Measurements from ENCODE around the gene GRIP1. TPM values are rescaled to one million over a fixed set of nuclear protein-coding genes. Genes with fewer than 3 reads are reported as not detected.

Gene GRIP1
- total and polyA plus RNA-seq, 5 experiments from 2014 or later = 0.25 to 4.2 (median 1.1) TPM

DNA sequence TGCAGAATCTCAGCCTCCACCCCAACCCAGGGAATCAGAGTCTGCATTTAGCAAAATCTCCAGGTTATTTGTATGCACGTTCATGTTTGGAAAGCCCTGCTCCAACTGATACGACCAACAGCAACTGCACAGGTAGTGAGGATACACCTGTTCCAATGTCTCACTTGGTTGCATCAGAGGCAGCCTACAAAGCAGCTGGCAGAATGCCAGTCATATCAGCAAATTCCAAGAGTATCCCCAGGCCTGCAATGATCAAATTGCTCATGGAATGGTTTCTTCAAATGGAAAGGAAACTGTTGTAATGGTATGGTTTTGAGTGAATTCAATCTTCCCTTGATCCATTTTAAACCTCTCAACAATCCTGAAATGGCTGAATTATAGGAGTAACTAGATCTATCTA is 75.4 kb downstream of the GRIP1 start:
- H3K4me3 Mint-ChIP-seq = no peak overlapping the region
- POLR2A ChIA-PET = no interaction called here
- H3K4me1 Mint-ChIP-seq = no peaks in the 10 kb centered on the region
- no peak overlapping the region for H3K27ac Mint-ChIP-seq
- DNase-seq (no peak), ATAC-seq (no peak)
- no peaks in the 10 kb centered on the region for H3K9me3 Mint-ChIP-seq
- no peaks in the 10 kb centered on the region for H3K36me3 Mint-ChIP-seq
- H3K27me3 Mint-ChIP-seq = peaks cover 0 to 3% (median 0%) of the 10 kb centered on the region in 5 donors

DNA sequence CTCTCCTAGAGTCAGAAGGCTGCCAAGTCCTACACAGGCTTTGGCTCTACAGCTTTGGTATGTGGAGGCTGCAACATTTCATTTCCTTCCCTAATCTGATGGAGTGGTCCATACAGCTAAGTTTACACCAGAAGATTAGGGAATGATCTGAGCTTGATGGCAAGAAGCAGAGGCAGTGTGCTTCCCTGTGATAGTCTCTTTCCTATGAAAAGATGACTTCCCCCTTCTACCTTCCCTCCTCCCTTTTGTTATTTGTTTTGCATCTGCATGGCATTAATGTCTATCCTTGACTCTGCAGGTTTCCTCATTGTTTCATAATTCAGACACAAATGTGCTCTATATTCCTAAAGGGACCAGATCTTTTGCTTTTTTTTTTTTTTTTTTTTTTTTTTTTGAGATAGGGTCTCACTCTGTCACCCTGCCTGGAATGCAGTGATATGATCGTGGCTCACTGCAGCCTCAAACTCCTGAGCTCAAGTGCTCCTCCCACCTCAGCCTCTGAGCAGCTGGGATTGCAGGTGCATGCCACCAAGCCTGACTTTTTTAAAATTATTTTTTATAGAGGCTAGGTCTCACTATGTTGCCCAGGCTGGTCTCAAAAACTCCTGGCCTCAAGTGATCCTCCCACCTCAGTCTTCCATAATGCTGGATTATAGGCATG is 76.3 kb downstream of the GRIP1 start:
- Mint-ChIP-seq H3K4me1 (no peaks in the 10 kb centered on the region), H3K27ac (no peak overlapping the region), H3K9me3 (no peaks in the 10 kb centered on the region), H3K36me3 (no peaks in the 10 kb centered on the region), H3K4me3 (no peak overlapping the region), H3K27me3 (peaks cover 0 to 3% (median 0%) of the 10 kb centered on the region in 5 donors)
- no peak for DNase-seq
- POLR2A ChIA-PET = no interaction called here
- no peak for ATAC-seq

DNA sequence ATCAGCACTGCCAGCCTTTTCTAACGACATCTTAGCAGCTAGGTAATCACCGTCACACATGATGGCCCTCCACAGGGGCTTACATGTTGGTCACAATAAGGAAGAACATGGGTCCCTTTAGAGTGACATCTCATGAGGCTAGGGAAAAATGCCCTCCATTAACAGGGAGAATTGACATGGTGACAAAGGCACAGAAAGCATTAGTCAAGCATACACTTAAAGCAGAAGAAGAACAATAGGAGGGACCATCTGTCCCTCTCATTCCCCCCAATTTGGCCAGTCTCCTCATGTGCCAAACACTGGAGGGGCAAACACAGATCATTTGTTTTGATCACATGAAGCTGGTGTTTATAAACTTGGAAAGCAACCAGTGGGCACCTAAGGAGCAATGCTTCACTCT is 78.0 kb downstream of the GRIP1 start:
- ATAC-seq (no peak), DNase-seq (no peak)
- H3K36me3 Mint-ChIP-seq = no peaks in the 10 kb centered on the region
- H3K27ac Mint-ChIP-seq = no peak overlapping the region
- H3K27me3 Mint-ChIP-seq = peaks cover 0 to 1% (median 0%) of the 10 kb centered on the region in 5 donors
- H3K9me3 Mint-ChIP-seq = no peaks in the 10 kb centered on the region
- no peaks in the 10 kb centered on the region for H3K4me1 Mint-ChIP-seq
- no peak overlapping the region for H3K4me3 Mint-ChIP-seq
- POLR2A ChIA-PET = no interaction called here

DNA sequence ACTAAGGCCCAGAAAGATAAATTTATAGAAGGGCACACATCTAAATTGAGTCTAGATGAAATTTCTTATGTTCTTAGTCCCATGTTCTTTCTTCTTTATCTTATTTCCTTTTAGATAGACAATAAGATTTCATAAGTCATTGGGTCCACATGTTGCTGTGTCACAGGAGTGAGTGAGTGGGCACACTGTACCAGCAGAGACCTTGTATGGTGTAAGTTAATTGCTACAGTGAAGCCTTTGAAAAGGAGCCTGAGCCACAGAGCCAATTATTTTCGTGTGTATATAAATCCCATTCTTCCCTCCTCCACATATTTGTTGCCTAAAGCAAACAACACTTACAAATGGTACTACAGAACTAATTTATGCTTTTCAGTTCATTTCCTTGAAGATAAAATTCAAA is 79.1 kb downstream of the GRIP1 start:
- ATAC-seq = no peak

DNA sequence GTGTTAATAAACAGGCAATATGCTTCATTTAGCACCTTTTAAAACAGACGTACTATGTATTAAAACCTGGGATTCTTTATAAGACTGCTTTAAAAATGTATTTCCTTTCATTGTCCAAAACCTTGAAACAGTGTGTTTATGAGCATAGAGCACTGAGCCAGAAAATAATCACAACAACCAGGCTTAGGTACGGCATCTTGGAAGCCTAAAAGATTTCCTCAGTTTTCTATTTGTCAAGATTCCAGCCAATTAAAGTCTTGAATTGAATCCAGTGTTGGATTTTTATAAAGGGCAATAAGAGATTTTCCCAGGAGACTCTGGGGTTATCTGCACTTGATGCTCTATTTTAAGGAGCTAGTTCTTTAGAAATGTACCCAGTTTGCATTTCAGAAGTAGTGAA is 80.3 kb downstream of the GRIP1 start:
- Mint-ChIP-seq H3K4me1 (no peaks in the 10 kb centered on the region), H3K4me3 (no peak overlapping the region), H3K27me3 (peaks cover 0 to 4% (median 0%) of the 10 kb centered on the region in 5 donors), H3K27ac (no peak overlapping the region), H3K9me3 (no peaks in the 10 kb centered on the region), H3K36me3 (no peaks in the 10 kb centered on the region)
- DNase-seq = no peak
- POLR2A ChIA-PET = no interaction called here
- ATAC-seq = no peak

More for the DNA sequence above, 79.1 kb downstream of the GRIP1 start:
- H3K4me3 Mint-ChIP-seq = no peak overlapping the region
- H3K27ac Mint-ChIP-seq = no peak overlapping the region
- H3K9me3 Mint-ChIP-seq = no peaks in the 10 kb centered on the region
- H3K27me3 Mint-ChIP-seq = peaks cover 0 to 1% (median 0%) of the 10 kb centered on the region in 5 donors
- no peak for DNase-seq
- POLR2A ChIA-PET = no interaction called here
- no peaks in the 10 kb centered on the region for H3K4me1 Mint-ChIP-seq
- H3K36me3 Mint-ChIP-seq = no peaks in the 10 kb centered on the region

DNA sequence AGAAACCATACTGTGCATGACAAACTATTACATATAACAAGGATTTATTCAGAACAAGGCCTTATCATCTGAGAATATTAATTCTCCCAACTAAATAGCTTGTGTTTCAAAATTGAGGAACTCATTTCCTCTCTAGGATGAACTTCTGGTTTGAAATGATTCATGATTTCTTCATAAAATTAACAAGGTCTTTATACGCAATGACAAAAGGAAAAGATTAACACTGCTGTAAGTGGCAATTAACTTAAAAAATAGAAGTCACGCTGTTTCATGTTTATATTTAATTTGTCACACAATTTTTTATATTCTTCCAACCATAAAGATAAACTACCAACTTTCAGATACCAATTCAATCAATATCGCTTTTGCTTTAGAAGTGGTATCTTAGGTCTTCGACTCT is 80.8 kb downstream of the GRIP1 start:
- POLR2A ChIA-PET = no interaction called here
- DNase-seq (no peak), ATAC-seq (no peak)
- H3K4me1 Mint-ChIP-seq = no peaks in the 10 kb centered on the region
- no peaks in the 10 kb centered on the region for H3K9me3 Mint-ChIP-seq
- peaks cover 0 to 6% (median 0%) of the 10 kb centered on the region in 5 donors for H3K27me3 Mint-ChIP-seq
- no peaks in the 10 kb centered on the region for H3K36me3 Mint-ChIP-seq
- H3K4me3 Mint-ChIP-seq = no peak overlapping the region
- no peak overlapping the region for H3K27ac Mint-ChIP-seq

DNA sequence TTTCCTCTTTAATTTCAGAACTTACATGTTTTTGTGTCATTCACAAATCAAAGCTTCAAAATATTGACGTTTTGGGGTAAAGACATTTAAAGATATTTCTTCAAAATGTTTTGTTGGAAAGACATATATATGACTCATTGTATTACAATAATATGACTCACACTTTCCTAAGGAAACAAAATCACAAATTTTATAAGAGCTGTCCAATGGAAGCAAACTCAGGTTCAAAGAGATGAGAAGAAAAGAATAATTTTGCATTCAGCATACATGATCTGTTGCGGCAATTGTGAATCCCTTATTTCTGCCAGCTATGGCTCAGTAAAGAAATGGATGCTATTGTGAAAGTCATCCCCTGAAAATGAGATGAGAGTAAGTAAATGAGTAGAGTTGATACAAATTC is 82.7 kb downstream of the GRIP1 start:
- no peaks in the 10 kb centered on the region for H3K9me3 Mint-ChIP-seq
- no peaks in the 10 kb centered on the region for H3K4me1 Mint-ChIP-seq
- peaks cover 0 to 4% (median 0%) of the 10 kb centered on the region in 5 donors for H3K27me3 Mint-ChIP-seq
- H3K36me3 Mint-ChIP-seq = no peaks in the 10 kb centered on the region
- no peak for ATAC-seq
- no peak overlapping the region for H3K4me3 Mint-ChIP-seq
- POLR2A ChIA-PET = no interaction called here
- no peak for DNase-seq
- no peak overlapping the region for H3K27ac Mint-ChIP-seq

DNA sequence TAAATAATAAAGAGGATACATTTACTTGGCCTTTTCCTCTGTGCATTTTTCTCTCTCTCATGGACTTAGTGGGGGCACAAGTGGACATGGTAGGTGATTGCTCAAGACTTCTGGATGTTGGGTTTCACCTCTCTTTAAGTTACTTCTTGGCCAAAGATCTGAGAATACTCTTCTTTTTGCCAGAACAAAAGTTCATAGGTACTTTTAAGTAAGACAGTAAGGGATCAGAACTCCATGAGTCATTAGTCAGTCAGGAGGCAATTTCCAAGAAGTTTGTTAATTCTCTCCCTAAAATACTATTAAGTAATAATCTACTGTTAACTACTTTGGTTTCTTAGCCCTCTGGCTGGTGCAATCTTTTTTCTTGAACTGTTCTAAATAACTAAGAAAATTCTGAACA is 84.2 kb downstream of the GRIP1 start:
- no peaks in the 10 kb centered on the region for H3K4me1 Mint-ChIP-seq

DNA sequence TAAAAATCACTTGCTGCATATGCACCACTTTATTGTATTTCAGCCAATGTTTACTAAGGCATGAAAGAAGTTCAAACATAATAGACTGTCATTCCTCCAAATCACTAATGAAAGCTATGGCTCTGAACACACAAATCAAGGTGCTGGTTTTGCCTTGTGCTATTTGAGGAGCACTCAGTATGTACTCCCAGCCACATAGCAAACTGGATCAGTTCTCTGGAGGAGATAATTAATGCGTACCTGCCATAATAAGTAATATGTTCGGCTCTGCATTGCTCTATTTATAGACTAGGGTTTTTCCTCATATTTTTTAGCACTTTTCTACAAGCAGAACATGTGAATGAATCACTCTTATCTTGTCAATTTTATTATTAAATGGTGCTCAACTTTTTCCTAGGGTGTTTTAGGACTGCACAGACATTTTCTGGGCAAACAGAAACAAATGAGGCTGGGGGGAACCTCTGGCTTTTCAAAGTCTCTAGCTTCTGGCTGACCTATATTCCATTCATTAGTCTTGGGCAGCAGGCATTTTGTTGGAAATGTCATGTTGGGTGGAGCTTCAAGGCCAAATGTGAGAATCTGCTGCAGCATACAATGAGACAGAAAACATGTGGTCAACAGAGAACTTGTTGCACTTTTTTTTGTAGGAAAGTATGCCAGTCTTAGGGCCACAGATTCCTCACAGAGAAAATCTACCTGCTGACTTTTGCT is 88.4 kb downstream of the GRIP1 start:
- DNase-seq (no peak), ATAC-seq (no peak)
- no peak overlapping the region for H3K4me3 Mint-ChIP-seq
- peaks cover 0 to 4% (median 2%) of the 10 kb centered on the region in 5 donors for H3K27me3 Mint-ChIP-seq
- peaks cover 0 to 3% (median under 1%) of the 10 kb centered on the region in 4 donors for H3K4me1 Mint-ChIP-seq
- H3K36me3 Mint-ChIP-seq = no peaks in the 10 kb centered on the region
- no peak overlapping the region for H3K27ac Mint-ChIP-seq
- POLR2A ChIA-PET = no interaction called here
- no peaks in the 10 kb centered on the region for H3K9me3 Mint-ChIP-seq

More for the DNA sequence above, 84.2 kb downstream of the GRIP1 start:
- H3K36me3 Mint-ChIP-seq = no peaks in the 10 kb centered on the region
- peaks cover 0 to 4% (median 0%) of the 10 kb centered on the region in 5 donors for H3K27me3 Mint-ChIP-seq
- H3K9me3 Mint-ChIP-seq = no peaks in the 10 kb centered on the region
- POLR2A ChIA-PET = no interaction called here
- ATAC-seq (no peak), DNase-seq (no peak)
- no peak overlapping the region for H3K4me3 Mint-ChIP-seq
- no peak overlapping the region for H3K27ac Mint-ChIP-seq

DNA sequence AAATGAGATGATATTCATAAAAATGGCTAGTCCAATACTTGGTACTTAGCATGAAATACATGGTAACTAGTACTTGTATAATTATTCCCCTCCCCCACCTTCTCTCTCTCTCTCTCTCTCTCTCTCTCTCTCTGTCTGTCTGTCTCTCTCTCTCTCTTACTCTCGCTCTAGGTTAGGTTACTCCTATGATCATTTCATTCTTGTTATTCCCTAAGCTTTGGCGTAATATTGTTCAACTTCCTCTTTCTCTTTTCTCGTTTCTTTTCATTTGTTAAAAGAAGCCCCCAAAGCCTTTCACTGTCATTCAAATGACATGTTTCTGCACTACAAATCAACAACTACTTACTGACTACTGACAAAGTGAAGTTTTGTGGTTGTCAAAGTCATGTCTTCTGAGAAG is 89.8 kb downstream of the GRIP1 start:
- ATAC-seq (no peak), DNase-seq (no peak)
- Mint-ChIP-seq H3K27me3 (peaks cover 0 to 3% (median 2%) of the 10 kb centered on the region in 5 donors), H3K27ac (peak overlapping the region in 1 of 10 donors; percentile 52), H3K4me1 (peaks cover 0 to 3% (median under 1%) of the 10 kb centered on the region in 4 donors), H3K36me3 (no peaks in the 10 kb centered on the region), H3K4me3 (no peak overlapping the region), H3K9me3 (peaks cover 0 to 5% (median 0%) of the 10 kb centered on the region in 9 donors)
- POLR2A ChIA-PET = no interaction called here

DNA sequence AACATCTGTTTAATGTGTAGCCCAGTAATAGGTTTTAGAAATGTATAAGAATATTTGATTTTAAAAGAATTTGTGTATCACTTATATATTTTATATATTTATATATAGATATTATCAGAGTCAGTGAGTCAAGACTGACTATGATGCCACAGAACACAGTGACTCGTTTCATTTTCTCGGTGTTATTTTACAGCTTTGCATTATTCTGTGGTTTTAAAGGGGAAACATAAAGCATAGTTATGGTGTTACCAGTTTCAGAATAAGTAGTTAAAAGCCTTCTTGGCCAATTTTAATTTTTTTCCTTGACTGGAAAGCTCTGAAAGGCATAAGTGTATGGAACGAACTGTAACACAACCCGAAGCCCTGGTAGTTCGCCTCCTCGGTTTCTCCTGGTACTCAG is 91.0 kb downstream of the GRIP1 start:
- no peak for ATAC-seq
- peaks cover 0 to 3% (median 0%) of the 10 kb centered on the region in 5 donors for H3K27me3 Mint-ChIP-seq
- H3K36me3 Mint-ChIP-seq = no peaks in the 10 kb centered on the region
- DNase-seq = no peak
- H3K4me3 Mint-ChIP-seq = no peak overlapping the region
- H3K9me3 Mint-ChIP-seq = peaks cover 0 to 5% (median 0%) of the 10 kb centered on the region in 9 donors
- POLR2A ChIA-PET = no interaction called here
- peaks cover 0 to 3% (median under 1%) of the 10 kb centered on the region in 4 donors for H3K4me1 Mint-ChIP-seq
- no peak overlapping the region for H3K27ac Mint-ChIP-seq

DNA sequence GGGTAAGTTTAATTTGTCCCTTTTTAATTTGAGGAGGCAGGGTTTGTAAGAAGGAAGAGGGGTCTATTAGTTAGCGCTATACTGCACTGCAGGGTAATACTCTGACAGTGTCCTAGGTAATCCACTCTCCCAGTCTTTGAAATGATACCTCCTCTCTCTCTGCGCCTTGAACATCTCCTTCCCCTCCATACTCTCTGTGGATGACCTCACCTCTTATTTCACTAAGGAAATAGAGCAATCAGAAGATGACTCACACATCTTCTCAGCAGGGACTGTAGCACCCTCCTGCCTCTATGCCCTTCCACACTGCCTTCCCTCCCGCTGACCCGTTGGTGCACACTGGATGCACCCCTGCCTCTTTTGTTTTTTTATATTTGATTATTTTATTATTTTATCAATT is 94.2 kb downstream of the GRIP1 start:
- no peaks in the 10 kb centered on the region for H3K36me3 Mint-ChIP-seq
- POLR2A ChIA-PET = no interaction called here

DNA sequence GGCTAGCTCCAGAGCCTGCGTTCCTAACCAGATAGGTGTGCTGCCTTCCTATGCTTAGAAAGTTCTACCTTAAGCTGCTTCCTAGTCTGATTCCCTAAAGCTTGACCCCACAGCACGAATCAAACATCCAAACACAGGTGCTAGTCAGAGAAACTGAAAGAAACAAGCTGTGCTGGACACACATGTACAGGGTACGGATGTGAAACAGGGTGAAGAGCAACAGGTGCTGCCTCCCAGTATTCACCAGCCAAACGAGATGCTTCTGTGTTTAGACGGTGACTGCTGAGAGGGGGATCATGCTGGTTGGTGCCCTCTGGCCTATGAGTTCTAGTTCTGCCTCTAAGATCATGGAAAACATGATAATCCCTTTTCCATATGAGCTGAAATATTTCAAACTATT is 105.3 kb downstream of the GRIP1 start:
- POLR2A ChIA-PET = no interaction called here
- H3K9me3 Mint-ChIP-seq = peaks cover 0 to 11% (median 3%) of the 10 kb centered on the region in 9 donors

More for the DNA sequence above, 94.2 kb downstream of the GRIP1 start:
- H3K27ac Mint-ChIP-seq = no peak overlapping the region
- H3K27me3 Mint-ChIP-seq = peaks cover 0 to 3% (median 0%) of the 10 kb centered on the region in 5 donors
- ATAC-seq (no peak), DNase-seq (no peak)
- H3K9me3 Mint-ChIP-seq = peaks cover 0 to 5% (median 0%) of the 10 kb centered on the region in 9 donors
- H3K4me3 Mint-ChIP-seq = no peak overlapping the region
- peaks cover 0 to 3% (median under 1%) of the 10 kb centered on the region in 4 donors for H3K4me1 Mint-ChIP-seq

More for the DNA sequence above, 105.3 kb downstream of the GRIP1 start:
- H3K27me3 Mint-ChIP-seq = peaks cover 3 to 26% (median 7%) of the 10 kb centered on the region in 5 donors
- DNase-seq (no peak), ATAC-seq (no peak)
- H3K4me1 Mint-ChIP-seq = no peaks in the 10 kb centered on the region
- no peak overlapping the region for H3K27ac Mint-ChIP-seq
- peaks cover 0 to 10% (median 6%) of the 10 kb centered on the region in 3 donors for H3K36me3 Mint-ChIP-seq
- no peak overlapping the region for H3K4me3 Mint-ChIP-seq

Measured in naive thymus-derived CD8-positive, alpha-beta T cell (primary cell).